Duodenal mucosa (tissue), 2 donors: Measurements from ENCODE around the gene TOE1.
"Not testable (repeated sequence)": the region's sequence is repeated elsewhere in the genome, so short reads cannot be mapped to it uniquely, and the experiment has no call there.

Source experiments
- H3K27ac ChIP-seq: one replicate; pipeline ENCODE4 v1.7.0; 2013; ENCODE audit warnings: low read depth, low read length
- H3K27me3 ChIP-seq, 2 donors: one replicate each; pipeline ENCODE4 v1.7.0; 2013; ENCODE audit warnings: low read length in 2 of 2, control low read depth in 1 of 2; ENCODE audit not compliant: insufficient read depth in 2 of 2, control insufficient read depth in 1 of 2
- H3K36me3 ChIP-seq, 2 donors: one replicate each; pipeline ENCODE4 v1.7.0; 2013; ENCODE audit warnings: low read length in 2 of 2, control low read depth in 1 of 2; ENCODE audit not compliant: insufficient read depth in 2 of 2, control insufficient read depth in 1 of 2
- H3K4me1 ChIP-seq, 2 donors: one replicate each; pipeline ENCODE4 v1.7.0; 2013; ENCODE audit warnings: low read length in 2 of 2, control low read depth in 1 of 2; ENCODE audit not compliant: insufficient read depth in 2 of 2, control insufficient read depth in 1 of 2
- H3K4me3 ChIP-seq, 2 donors: one replicate each; pipeline ENCODE4 v1.7.0; 2013; ENCODE audit warnings: low read length in 2 of 2, low read depth in 1 of 2
- H3K9ac ChIP-seq, 2 donors: one replicate each; pipeline ENCODE4 v1.7.0; 2013; ENCODE audit warnings: low read length in 2 of 2, low read depth in 1 of 2
- H3K9me3 ChIP-seq, 2 donors: one replicate each; pipeline ENCODE4 v1.7.0; 2013; ENCODE audit warnings: low read length in 2 of 2, control low read depth in 1 of 2; ENCODE audit not compliant: control insufficient read depth in 1 of 2

The TOE1 gene

GRCh38 chr1:45378184-45378583 is 38.2 kb downstream of the TOE1 start:
- H3K27ac ChIP-seq = no peak overlapping the region
- peaks cover 4 to 13% of the 10 kb centered on the region in 2 donors for H3K4me1 ChIP-seq
- H3K4me3 ChIP-seq = no peak overlapping the region
- H3K9me3 ChIP-seq = no peaks in the 10 kb centered on the region
- no peaks in the 10 kb centered on the region for H3K36me3 ChIP-seq
- H3K27me3 ChIP-seq = no peaks in the 10 kb centered on the region
- H3K9ac ChIP-seq = no peak overlapping the region

- no peaks in the 10 kb centered on the region for H3K27me3 ChIP-seq
- no peaks in the 10 kb centered on the region for H3K9me3 ChIP-seq
- no peak overlapping the region for H3K27ac ChIP-seq
- H3K9ac ChIP-seq = no peak overlapping the region
- no peaks in the 10 kb centered on the region for H3K4me1 ChIP-seq
- no peak overlapping the region for H3K4me3 ChIP-seq
- H3K36me3 ChIP-seq = no peaks in the 10 kb centered on the region
Observed at GRCh38 chr1:45379524-45379923, 39.6 kb downstream of the TOE1 start.

GRCh38 chr1:45380125-45380524 is 40.2 kb downstream of the TOE1 start:
- H3K27ac ChIP-seq = no peak overlapping the region
- H3K9ac ChIP-seq = no peak overlapping the region
- no peaks in the 10 kb centered on the region for H3K9me3 ChIP-seq
- no peaks in the 10 kb centered on the region for H3K36me3 ChIP-seq
- H3K4me3 ChIP-seq = no peak overlapping the region
- H3K27me3 ChIP-seq = no peaks in the 10 kb centered on the region
- H3K4me1 ChIP-seq = no peaks in the 10 kb centered on the region

GRCh38 chr1:45380730-45381129 is 40.8 kb downstream of the TOE1 start:
- Histone ChIP-seq H3K27me3 (no peaks in the 10 kb centered on the region), H3K4me1 (no peaks in the 10 kb centered on the region), H3K9me3 (no peaks in the 10 kb centered on the region), H3K9ac (no peak overlapping the region), H3K27ac (no peak overlapping the region), H3K4me3 (no peak overlapping the region), H3K36me3 (no peaks in the 10 kb centered on the region)

- Histone ChIP-seq H3K9me3 (no peaks in the 10 kb centered on the region), H3K4me3 (no peak overlapping the region), H3K27me3 (no peaks in the 10 kb centered on the region), H3K4me1 (no peaks in the 10 kb centered on the region), H3K27ac (no peak overlapping the region), H3K9ac (no peak overlapping the region), H3K36me3 (no peaks in the 10 kb centered on the region)
Observed at GRCh38 chr1:45381243-45381642, 41.3 kb downstream of the TOE1 start.

GRCh38 chr1:45383191-45383590 is 43.2 kb downstream of the TOE1 start:
- Histone ChIP-seq H3K9ac (no peak overlapping the region), H3K27ac (no peak overlapping the region), H3K27me3 (no peaks in the 10 kb centered on the region), H3K4me3 (no peak overlapping the region), H3K4me1 (no peaks in the 10 kb centered on the region), H3K9me3 (no peaks in the 10 kb centered on the region), H3K36me3 (no peaks in the 10 kb centered on the region)

- H3K27me3 ChIP-seq, H3K4me1 ChIP-seq, H3K9me3 ChIP-seq, H3K36me3 ChIP-seq, H3K27ac ChIP-seq, H3K4me3 ChIP-seq, H3K9ac ChIP-seq: not testable (repeated sequence)
Observed at GRCh38 chr1:45384213-45384612, 44.2 kb downstream of the TOE1 start.

GRCh38 chr1:45385302-45385701 is 45.3 kb downstream of the TOE1 start:
- no peaks in the 10 kb centered on the region for H3K9me3 ChIP-seq
- no peaks in the 10 kb centered on the region for H3K27me3 ChIP-seq
- H3K36me3 ChIP-seq = no peaks in the 10 kb centered on the region
- H3K4me1 ChIP-seq = no peaks in the 10 kb centered on the region
- H3K9ac ChIP-seq = no peak overlapping the region
- H3K4me3 ChIP-seq = no peak overlapping the region
- no peak overlapping the region for H3K27ac ChIP-seq

- H3K9me3 ChIP-seq = no peaks in the 10 kb centered on the region
- no peak overlapping the region for H3K27ac ChIP-seq
- no peaks in the 10 kb centered on the region for H3K4me1 ChIP-seq
- H3K27me3 ChIP-seq = no peaks in the 10 kb centered on the region
- H3K9ac ChIP-seq = no peak overlapping the region
- no peak overlapping the region for H3K4me3 ChIP-seq
- no peaks in the 10 kb centered on the region for H3K36me3 ChIP-seq
Observed at GRCh38 chr1:45386219-45386618, 46.2 kb downstream of the TOE1 start.
